WTC11 (cell line): ENCODE data around the gene JUND. TPM values are rescaled to one million over a fixed set of nuclear protein-coding genes. Genes with fewer than 3 reads are reported as not detected.

Experiments used
- ATF2 ChIP-seq: sonication (generic); formaldehyde crosslinking; IDR thresholded peaks from 2 replicates; pipeline ENCODE4 v1.8.1; 2022; ENCODE audit warnings: low read depth, missing genetic modification reagents, borderline replicate concordance
- CBFB ChIP-seq: sonication (generic); formaldehyde crosslinking; IDR thresholded peaks from 2 replicates; pipeline ENCODE4 v1.8.1; 2022; ENCODE audit warnings: mild to moderate bottlenecking, low read depth, missing genetic modification reagents
- FOXK1 ChIP-seq: sonication (generic); formaldehyde crosslinking; IDR thresholded peaks from 2 replicates; pipeline ENCODE4 v1.8.0; 2022; ENCODE audit warnings: mild to moderate bottlenecking, moderate library complexity, missing genetic modification reagents
- GABPB1 ChIP-seq: sonication (generic); formaldehyde crosslinking; IDR thresholded peaks from 2 replicates; pipeline ENCODE4 v1.8.1; 2023; ENCODE audit warnings: mild to moderate bottlenecking, missing genetic modification reagents
- GRHL2 ChIP-seq: fragments of 250-450 bp; sonication (Bioruptor Pico); IDR thresholded peaks from 2 replicates; pipeline ENCODE4 v1.8.0; 2022; ENCODE audit warnings: mild to moderate bottlenecking, moderate library complexity; ENCODE audit not compliant: insufficient replicate concordance, severe bottlenecking
- GTF2I ChIP-seq: fragments of 250-450 bp; sonication (Bioruptor Pico); conservative IDR thresholded peaks from 2 replicates; pipeline ENCODE4 v1.4.0; 2021; ENCODE audit warnings: mild to moderate bottlenecking
- NFE2L1 ChIP-seq: sonication (generic); formaldehyde crosslinking; IDR thresholded peaks from 2 replicates; pipeline ENCODE4 v1.8.1; 2023; ENCODE audit warnings: missing genetic modification reagents
- NR3C1 ChIP-seq: sonication (generic); formaldehyde crosslinking; conservative IDR thresholded peaks from 2 replicates; pipeline ENCODE4 v1.8.1; 2023; ENCODE audit warnings: low read depth, mild to moderate bottlenecking, missing genetic modification reagents
- OVOL2 ChIP-seq: fragments of 250-450 bp; sonication (Bioruptor Pico); IDR thresholded peaks from 2 replicates; pipeline ENCODE4 v1.9.0; 2021; ENCODE audit warnings: mild to moderate bottlenecking, borderline replicate concordance
- PRDM15 ChIP-seq: sonication (generic); formaldehyde crosslinking; IDR thresholded peaks from 2 replicates; pipeline ENCODE4 v1.8.0; 2022; ENCODE audit warnings: missing genetic modification reagents
- PREB ChIP-seq: sonication (generic); formaldehyde crosslinking; IDR thresholded peaks from 2 replicates; pipeline ENCODE4 v1.8.1; 2022; ENCODE audit warnings: mild to moderate bottlenecking, missing genetic modification reagents, moderate library complexity, borderline replicate concordance
- SMAD3 ChIP-seq: sonication (generic); formaldehyde crosslinking; IDR thresholded peaks from 2 replicates; pipeline ENCODE4 v1.8.0; 2022; ENCODE audit warnings: missing genetic modification reagents, mild to moderate bottlenecking, borderline replicate concordance
- SMAD4 ChIP-seq: sonication (generic); formaldehyde crosslinking; IDR thresholded peaks from 2 replicates; pipeline ENCODE4 v1.8.0; 2022; ENCODE audit warnings: mild to moderate bottlenecking, missing genetic modification reagents
- SP1 ChIP-seq: sonication (generic); formaldehyde crosslinking; conservative IDR thresholded peaks from 2 replicates; pipeline ENCODE4 v1.8.1; 2022; ENCODE audit warnings: missing genetic modification reagents
- TEAD1 ChIP-seq: sonication (generic); formaldehyde crosslinking; IDR thresholded peaks from 2 replicates; pipeline ENCODE4 v1.8.0; 2022; ENCODE audit warnings: mild to moderate bottlenecking, missing genetic modification reagents
- ZBTB21 ChIP-seq: sonication (generic); formaldehyde crosslinking; IDR thresholded peaks from 2 replicates; pipeline ENCODE4 v1.8.1; 2023; ENCODE audit warnings: mild to moderate bottlenecking, missing genetic modification reagents, borderline replicate concordance
- ZNF121 ChIP-seq: sonication (generic); formaldehyde crosslinking; IDR thresholded peaks from 2 replicates; pipeline ENCODE4 v1.8.0; 2023; ENCODE audit warnings: missing genetic modification reagents
- total RNA-seq: library from RNA; stranded (reverse); gene quantifications from 3 replicates; pipeline ENCODE4 v1.2.3, GENCODE V29; 2021
- TF ChIP-seq, protein P1 (sequence below): sonication (generic); formaldehyde crosslinking; IDR thresholded peaks from 2 replicates; pipeline ENCODE4 v1.8.1; 2023; ENCODE audit warnings: mild to moderate bottlenecking, missing genetic modification reagents, moderate library complexity
- TF ChIP-seq, protein P2 (sequence below): fragments of 250-450 bp; sonication (Bioruptor Pico); IDR thresholded peaks from 2 replicates; pipeline ENCODE4 v2.1.2; 2022; ENCODE audit warnings: mild to moderate bottlenecking, moderate library complexity
- TF ChIP-seq, protein P3 (sequence below): fragments of 250-450 bp; sonication (Bioruptor Pico); IDR thresholded peaks from 2 replicates; pipeline ENCODE4 v1.9.0; 2021; ENCODE audit warnings: moderate library complexity, mild to moderate bottlenecking, inconsistent platforms, borderline replicate concordance
- TF ChIP-seq, protein P4 (sequence below): fragments of 250-450 bp; sonication (Bioruptor Pico); conservative IDR thresholded peaks from 2 replicates; pipeline ENCODE4 v1.9.0; 2021; ENCODE audit warnings: mild to moderate bottlenecking
- TF ChIP-seq, protein P5 (sequence below): fragments of 250-450 bp; sonication (Bioruptor Pico); IDR thresholded peaks from 2 replicates; pipeline ENCODE4 v1.9.0; 2021; ENCODE audit warnings: mild to moderate bottlenecking
- TF ChIP-seq, protein P6 (sequence below): sonication (generic); formaldehyde crosslinking; IDR thresholded peaks from 2 replicates; pipeline ENCODE4 v1.8.0; 2023; ENCODE audit warnings: missing genetic modification reagents, mild to moderate bottlenecking, borderline replicate concordance

JUND gene
- total RNA-seq, 1 experiment from 2014 or later = 121 TPM

- TF ChIP-seq ATF2 (CRISPR knock-in tag) (no peak), GTF2I (CRISPR knock-in tag) (peak; percentile 91), GRHL2 (CRISPR knock-in tag) (no peak), CBFB (CRISPR knock-in tag) (no peak), FOXK1 (CRISPR knock-in tag) (peak; percentile 95), SP1 (no peak), TEAD1 (CRISPR knock-in tag) (peak; percentile 85), NFE2L1 (peak; percentile 75; the same call in 1 of the 2 replicates), SMAD3 (CRISPR knock-in tag) (peak; percentile 80; the same call in 1 of the 2 replicates), NR3C1 (CRISPR knock-in tag) (no peak), PREB (CRISPR knock-in tag) (no peak), SMAD4 (CRISPR knock-in tag) (0 out of 2 replicates have a peak, but pooled peaks have one; percentile 46), GABPB1 (CRISPR knock-in tag) (no peak), PRDM15 (no peak), ZNF121 (CRISPR knock-in tag) (no peak; the same call in 1 of the 2 replicates), ZBTB21 (CRISPR knock-in tag) (no peak), OVOL2 (CRISPR knock-in tag) (no peak)
- TF ChIP-seq, protein P1, sequence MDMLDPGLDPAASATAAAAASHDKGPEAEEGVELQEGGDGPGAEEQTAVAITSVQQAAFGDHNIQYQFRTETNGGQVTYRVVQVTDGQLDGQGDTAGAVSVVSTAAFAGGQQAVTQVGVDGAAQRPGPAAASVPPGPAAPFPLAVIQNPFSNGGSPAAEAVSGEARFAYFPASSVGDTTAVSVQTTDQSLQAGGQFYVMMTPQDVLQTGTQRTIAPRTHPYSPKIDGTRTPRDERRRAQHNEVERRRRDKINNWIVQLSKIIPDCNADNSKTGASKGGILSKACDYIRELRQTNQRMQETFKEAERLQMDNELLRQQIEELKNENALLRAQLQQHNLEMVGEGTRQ (CRISPR knock-in tag) = peak; percentile 62
- TF ChIP-seq, protein P2, sequence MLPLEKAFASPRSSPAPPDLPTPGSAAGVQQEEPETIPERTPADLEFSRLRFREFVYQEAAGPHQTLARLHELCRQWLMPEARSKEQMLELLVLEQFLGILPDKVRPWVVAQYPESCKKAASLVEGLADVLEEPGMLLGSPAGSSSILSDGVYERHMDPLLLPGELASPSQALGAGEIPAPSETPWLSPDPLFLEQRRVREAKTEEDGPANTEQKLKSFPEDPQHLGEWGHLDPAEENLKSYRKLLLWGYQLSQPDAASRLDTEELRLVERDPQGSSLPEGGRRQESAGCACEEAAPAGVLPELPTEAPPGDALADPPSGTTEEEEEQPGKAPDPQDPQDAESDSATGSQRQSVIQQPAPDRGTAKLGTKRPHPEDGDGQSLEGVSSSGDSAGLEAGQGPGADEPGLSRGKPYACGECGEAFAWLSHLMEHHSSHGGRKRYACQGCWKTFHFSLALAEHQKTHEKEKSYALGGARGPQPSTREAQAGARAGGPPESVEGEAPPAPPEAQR (CRISPR knock-in tag) = no peak
- TF ChIP-seq, protein P3, sequence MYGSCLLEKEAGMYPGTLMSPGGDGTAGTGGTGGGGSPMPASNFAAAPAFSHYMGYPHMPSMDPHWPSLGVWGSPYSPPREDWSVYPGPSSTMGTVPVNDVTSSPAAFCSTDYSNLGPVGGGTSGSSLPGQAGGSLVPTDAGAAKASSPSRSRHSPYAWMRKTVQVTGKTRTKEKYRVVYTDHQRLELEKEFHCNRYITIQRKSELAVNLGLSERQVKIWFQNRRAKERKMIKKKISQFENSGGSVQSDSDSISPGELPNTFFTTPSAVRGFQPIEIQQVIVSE = no peak
- TF ChIP-seq, protein P4, sequence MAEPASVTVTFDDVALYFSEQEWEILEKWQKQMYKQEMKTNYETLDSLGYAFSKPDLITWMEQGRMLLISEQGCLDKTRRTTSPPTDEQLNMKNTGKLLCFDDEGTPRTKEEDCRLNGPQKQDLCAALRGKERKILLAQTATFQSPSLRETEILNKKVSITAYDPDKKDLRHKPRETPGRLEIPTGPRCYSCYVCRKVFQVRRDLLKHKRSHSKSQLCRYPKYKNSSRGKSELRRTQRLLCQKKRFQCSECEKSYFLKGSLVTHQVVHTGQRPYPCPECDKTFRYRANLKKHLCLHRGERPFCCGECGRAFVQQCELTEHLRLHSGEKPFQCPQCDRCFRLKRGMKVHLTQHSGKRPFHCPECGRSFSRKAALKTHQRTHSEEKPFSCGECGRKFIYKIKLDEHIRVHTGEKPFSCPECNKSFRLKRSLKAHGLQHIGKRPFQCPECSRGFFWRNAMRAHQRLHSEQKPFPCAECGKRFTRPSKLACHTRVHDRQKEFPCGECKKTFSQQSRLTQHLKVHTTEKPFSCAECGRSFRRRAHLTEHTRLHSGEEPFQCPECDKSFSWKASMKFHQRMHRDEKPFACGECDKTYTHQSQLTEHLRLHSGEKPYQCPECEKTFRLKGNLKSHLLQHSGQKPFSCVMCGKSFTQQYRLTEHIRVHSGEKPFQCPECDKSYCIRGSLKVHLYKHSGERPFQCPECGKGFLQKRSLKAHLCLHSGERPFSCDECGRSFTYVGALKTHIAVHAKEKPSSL (CRISPR knock-in tag) = no peak
- TF ChIP-seq, protein P5, sequence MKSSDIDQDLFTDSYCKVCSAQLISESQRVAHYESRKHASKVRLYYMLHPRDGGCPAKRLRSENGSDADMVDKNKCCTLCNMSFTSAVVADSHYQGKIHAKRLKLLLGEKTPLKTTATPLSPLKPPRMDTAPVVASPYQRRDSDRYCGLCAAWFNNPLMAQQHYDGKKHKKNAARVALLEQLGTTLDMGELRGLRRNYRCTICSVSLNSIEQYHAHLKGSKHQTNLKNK (CRISPR knock-in tag) = no peak
- TF ChIP-seq, protein P6, sequence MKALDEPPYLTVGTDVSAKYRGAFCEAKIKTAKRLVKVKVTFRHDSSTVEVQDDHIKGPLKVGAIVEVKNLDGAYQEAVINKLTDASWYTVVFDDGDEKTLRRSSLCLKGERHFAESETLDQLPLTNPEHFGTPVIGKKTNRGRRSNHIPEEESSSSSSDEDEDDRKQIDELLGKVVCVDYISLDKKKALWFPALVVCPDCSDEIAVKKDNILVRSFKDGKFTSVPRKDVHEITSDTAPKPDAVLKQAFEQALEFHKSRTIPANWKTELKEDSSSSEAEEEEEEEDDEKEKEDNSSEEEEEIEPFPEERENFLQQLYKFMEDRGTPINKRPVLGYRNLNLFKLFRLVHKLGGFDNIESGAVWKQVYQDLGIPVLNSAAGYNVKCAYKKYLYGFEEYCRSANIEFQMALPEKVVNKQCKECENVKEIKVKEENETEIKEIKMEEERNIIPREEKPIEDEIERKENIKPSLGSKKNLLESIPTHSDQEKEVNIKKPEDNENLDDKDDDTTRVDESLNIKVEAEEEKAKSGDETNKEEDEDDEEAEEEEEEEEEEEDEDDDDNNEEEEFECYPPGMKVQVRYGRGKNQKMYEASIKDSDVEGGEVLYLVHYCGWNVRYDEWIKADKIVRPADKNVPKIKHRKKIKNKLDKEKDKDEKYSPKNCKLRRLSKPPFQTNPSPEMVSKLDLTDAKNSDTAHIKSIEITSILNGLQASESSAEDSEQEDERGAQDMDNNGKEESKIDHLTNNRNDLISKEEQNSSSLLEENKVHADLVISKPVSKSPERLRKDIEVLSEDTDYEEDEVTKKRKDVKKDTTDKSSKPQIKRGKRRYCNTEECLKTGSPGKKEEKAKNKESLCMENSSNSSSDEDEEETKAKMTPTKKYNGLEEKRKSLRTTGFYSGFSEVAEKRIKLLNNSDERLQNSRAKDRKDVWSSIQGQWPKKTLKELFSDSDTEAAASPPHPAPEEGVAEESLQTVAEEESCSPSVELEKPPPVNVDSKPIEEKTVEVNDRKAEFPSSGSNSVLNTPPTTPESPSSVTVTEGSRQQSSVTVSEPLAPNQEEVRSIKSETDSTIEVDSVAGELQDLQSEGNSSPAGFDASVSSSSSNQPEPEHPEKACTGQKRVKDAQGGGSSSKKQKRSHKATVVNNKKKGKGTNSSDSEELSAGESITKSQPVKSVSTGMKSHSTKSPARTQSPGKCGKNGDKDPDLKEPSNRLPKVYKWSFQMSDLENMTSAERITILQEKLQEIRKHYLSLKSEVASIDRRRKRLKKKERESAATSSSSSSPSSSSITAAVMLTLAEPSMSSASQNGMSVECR = peak; percentile 92
Measured at GRCh38 chr19:18239303-18239702, 42.1 kb downstream of the JUND start (continued).
